HG03135 (cell line): Measurements from ENCODE around the gene SIRT2.
A peak's percentile ranks its signal among the peaks of the same experiment; 100 is the strongest.
"Not testable (repeated sequence)": the region's sequence is repeated elsewhere in the genome, so short reads cannot be mapped to it uniquely, and the experiment has no call there.

Experiments used
- ATAC-seq: cut with Tn5 transposase; IDR thresholded peaks from one replicate; pipeline ENCODE4 v1.9.1; 2021; ENCODE audit warnings: mild to moderate bottlenecking, moderate library complexity; ENCODE audit not compliant: unreplicated experiment

Gene SIRT2

DNA sequence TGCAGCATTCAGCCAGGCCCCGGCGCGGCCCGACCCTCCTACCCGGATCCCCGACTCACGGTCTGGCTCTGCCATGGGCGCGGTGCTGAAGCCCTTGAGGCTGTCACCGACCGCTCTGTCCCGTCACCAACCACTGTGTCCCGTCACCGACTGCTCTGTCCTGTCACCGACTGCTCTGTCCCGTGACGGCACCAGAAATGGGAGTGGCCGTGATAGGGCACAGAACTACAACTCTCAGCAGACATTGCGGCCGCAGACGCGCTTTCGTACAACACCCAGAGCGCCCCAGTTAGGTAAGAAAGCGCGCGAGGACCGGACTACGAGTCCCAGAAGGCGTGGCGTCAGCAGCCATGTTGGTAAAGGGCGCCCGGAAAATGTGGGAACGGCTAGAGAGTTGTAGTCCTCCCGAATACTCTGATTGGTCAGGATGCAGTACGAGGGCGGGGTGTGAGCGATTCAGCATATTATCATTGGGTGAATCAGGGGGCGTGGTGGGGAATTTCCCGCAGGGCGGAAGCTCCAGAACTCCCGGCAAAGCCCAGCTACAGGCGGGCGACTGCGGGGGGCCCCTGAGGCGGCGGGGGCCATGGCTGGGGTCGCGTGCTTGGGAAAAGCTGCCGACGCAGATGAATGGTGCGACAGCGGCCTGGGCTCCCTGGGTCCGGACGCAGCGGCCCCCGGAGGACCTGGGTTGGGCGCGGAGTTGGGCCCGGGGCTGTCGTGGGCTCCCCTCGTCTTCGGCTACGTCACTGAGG, at the start of gene SIRT2, which contains the start of gene NFKBIB:
TSS of gene SIRT2 (minus strand) at position 172 of the 755 bp plus-strand sequence. CDS start at position 75, 97 bp downstream.
TSS of gene NFKBIB (plus strand) at position 523 of the 755 bp plus-strand sequence. CDS start at position 587, 64 bp downstream.
- peak; percentile 91 for ATAC-seq

DNA sequence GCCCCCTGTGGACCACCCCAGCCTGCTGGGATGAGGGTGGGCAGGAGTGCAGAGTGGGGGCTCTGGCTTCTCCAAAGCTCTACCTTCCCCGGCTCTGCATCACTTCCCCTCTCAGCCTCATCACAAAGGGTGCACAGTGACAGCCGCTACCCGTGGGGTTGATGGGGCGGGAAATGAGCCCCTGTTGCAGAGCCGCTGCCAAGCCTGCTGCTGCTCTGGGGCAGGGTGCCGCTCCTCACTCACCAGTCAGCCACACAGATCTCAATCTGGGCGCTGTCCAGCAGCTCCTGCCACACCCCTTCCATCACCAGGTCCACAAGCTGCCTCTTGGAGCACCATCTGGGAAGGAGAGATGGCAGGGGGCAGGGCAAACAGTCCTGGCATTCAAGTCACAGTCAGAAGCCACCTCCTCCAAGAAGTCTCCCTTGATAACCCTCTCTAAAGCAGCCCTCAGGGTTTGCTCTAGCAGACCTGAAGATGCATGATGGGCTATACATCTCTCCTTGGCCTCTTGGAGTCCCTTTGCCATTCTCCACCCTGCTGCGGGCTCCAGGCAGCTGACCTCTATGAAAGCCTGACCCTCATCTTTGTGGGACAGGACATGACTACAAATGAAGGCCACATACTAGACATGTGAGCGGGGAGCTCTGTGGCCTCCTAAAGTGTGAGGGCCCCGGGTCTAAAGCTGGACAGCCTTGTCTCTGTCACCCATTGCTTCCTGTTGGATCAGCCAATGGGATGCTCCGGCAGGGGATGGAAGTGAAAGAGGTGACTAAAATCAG, 47.0 kb upstream of the SIRT2 start:
- no peak for ATAC-seq

DNA sequence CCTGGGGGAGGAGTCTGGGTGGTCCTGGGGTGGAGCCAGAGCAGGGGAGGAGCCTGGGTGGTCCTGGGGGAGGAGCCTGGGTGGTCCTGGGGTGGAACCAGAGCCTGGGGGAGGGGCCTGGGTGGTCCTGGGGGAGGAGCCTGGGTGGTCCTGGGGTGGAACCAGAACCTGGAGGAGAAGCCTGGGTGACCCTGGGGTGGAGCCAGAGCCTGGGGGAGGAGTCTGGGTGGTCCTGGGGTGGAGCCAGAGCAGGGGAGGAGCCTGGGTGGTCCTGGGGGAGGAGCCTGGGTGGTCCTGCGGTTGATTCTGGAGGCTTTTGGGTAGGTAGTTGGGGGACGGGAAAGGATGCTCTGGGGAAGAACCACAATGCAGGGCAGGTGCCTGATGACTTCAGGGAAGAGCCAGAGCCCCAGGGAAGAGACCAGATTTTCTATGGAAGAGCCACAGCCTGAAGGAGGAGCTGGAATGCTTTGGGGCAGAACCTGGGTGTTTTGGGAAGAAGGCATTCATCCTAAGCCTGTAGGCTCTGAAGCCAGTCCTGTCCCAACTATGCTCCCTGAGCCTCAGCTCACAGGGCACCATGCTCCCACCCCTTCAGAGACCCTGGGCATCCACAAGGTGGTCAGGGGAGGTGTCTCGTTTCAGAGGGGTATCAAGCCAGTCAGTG, 46.3 kb upstream of the SIRT2 start:
- ATAC-seq, result no peak

DNA sequence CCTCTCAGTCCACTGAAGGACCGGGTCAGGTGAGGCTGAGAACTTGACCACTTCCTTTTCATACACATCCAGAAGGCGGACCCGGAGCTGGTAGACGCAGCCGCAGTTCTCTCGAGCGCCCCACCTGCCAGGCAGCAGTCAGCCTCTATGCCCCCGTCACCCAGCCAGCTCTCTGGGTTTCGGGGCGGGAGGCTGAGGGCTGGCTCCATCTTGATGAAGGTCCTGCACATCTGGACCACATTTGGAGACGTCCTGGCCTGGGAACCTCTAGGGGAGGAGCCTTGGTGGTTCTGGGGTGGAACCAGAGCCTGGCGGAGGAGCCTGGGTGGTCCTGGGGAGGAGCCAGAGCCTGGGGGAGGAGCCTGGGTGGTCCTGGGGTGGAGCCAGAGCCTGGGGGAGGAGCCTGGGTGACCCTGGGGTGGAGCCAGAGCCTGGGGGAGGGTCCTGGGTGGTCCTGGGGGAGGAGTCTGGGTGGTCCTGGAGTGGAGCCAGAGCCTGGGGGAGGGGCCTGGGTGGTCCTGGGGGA, 45.6 kb upstream of the SIRT2 start:
- ATAC-seq, result no peak

DNA sequence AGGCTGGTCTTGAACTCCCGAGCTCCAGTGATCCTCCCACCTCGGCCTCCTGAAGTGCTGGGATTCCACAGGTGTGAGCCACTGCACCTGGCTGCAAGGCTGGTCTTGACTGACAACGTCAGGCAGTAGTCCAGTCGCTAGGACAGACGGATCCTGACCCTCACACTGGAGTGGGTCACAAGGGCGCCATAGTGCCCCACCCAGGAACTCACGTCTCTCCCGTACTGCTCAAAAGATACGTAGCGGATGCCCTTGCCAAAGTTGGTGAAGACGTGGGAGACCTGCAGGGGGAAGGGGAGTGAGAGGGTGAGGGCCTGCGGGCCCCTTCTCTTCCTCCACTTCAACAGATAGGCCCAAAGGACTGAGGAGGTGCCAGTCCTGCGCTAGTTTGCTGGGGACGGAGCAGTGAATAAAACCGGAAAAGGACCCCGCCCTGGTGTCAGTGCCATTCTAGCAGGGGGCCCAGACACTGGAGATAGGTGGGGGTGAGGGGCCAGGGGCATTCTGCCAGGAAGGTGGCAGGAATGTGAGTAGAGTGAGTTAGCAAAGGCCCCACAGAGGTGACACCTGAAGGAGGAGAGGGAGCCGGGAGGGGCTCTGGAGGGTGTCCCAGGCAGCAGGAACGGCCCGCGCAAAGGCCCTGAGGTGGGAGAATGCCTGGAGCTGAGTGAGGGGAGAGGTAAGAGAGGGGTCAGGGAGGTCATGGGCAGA, 43.2 kb upstream of the SIRT2 start:
- ATAC-seq, result no peak

DNA sequence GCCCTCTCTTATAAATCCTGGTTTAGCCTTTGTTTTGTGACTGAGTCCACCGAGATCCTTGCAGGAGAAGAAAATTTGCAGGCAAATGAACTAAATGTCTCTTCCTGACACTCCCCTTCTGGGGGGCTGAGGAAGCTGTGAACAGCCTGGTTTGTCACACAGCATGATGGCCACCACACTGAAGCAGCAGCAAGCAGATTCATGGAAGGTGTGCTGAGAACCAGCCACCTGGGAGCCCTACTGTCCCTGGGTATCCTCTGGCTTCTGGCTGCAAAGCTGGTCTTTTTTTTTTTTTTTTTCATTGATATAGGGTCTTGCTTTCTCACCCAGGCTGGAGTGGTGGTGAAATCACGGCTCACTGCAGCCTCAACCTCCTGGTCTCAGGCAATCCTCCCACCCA, 42.6 kb upstream of the SIRT2 start:
- no peak for ATAC-seq

DNA sequence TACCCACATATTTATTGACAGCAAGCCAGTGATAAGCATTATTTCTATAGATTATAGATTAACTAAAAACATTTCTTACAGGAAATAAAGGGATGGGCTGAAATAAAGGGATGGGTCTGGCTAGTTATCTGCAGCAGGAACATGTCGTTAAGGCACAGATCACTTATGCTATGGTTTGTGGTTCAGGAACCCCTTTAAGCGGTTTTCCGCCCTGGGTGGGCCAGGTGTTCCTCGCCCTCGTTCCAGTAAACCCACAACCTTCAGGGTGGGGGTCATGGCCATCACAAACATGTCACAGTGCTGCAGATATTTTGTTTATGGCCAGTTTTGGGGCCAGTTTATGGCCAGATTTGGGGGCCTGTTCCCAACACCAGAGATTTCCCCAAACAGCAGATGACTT, 42.0 kb upstream of the SIRT2 start:
- not testable (repeated sequence) for ATAC-seq

DNA sequence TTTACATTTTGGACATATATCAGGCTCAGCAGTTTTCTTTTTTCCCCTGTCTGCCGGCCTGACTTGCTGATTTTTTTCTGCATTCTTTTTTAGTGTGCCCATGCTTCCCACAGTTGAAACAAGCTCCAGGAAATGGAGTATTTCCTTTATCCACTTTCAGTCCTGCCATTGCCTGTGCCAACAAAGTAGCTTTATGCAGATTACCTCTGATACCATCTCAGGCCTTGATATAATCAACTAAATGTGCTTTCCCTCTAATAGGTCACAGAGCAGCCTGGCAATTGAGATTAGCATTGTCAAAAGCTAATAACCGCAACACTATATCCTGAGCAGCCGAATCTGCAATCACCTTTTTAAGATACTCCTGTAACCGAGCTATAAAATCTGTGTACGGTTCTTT, 40.5 kb upstream of the SIRT2 start:
- no peak for ATAC-seq

DNA sequence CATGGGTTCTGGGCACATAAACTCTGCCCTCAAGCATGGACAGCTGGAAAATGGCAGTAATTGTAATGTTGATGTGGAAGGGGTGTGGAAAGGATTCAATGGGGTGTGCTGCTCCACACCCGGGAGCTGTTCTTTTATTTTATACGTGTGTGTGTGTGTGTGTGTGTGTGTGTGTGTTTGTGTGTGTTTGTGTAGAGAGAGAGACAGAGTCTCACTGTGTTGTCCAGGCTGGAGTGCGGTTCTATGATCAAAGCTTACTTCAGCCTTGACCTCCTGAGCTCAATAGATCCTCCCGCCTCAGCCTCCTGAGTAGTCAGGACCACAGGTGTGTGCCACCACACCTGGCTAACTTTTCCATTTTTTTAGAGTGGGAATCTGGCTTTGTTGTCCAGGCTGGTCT, 34.1 kb upstream of the SIRT2 start:
- ATAC-seq, result no peak

DNA sequence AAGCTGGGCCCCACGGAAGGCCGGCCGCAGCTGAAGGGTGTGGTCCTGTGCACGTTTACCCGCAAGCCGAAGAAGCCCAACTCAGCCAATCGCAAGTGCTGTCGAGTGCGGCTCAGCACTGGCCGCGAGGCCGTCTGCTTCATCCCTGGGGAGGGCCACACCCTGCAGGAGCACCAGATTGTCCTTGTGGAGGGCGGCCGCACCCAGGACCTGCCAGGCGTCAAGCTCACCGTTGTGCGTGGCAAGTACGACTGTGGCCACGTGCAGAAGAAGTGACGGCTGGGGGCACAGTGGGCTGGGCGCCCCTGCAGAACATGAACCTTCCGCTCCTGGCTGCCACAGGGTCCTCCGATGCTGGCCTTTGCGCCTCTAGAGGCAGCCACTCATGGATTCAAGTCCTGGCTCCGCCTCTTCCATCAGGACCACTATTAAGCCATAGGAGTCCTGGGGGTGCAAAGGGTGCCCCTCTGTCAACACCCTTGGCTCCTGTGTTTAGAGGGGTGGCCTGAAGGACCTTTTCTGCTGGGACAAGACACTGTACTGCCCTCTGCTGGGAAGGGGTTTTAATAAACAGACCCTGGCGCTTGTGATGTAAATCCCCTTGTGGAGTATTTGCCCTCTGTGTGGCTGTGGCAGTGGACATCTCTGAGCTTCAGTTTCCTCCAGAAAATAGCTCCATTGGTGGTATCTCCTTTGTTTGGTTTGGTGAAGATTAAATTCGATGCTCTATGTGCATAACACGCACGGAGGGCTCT, 33.2 kb upstream of the SIRT2 start:
- ATAC-seq, result no peak

DNA sequence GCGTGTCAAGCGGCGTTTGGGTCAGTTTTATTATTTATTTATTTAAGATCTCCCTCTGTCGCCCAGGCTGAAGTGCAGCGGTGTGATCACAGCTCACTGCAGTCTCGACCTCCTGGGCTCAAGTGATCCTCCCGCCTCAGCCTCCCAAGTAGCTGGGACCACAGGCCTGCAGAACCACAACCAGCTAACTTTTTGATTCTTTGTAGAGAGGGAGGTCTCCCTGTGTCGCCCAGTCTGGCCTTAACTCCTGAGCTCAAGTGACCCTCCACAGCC, 32.0 kb upstream of the SIRT2 start:
- no peak for ATAC-seq

DNA sequence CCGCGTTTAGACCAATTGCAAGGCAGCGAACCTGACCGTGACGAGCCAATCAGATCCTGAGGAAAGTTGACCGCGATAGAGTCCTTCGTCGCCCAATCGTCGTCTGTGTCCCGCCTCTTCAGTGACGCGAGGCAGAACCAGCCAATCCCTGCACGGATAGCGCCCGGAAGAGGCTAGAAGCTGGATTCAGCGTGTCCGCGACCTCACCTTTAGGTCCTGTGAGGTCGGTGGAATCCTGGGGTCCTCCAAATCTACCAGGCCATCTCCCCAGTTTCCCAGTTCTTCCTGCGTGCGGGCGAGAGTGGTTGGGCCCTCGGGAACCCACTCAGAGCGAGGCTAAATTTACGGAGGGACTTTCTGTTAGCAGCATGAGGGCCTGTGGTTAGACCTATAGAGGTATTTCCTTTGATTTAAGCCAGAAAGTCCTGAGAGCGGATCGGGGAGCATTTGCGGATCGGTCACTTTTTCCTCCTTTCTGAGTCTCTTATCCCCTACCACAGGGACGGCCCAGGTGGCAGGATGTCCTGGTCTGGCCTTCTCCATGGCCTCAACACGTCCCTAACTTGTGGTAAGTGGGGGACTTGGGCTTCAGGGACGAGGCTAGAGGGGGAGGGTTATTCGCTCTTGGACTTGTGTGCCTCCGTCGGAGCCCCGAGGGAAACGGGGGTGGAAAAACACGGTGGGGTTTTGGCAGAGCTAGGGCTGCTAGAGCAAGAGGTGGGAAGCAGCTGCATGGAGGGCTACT, 31.5 kb upstream of the SIRT2 start, which contains the start of gene MRPS12:
TSS of gene MRPS12 (plus strand) at position 169 of the 745 bp plus-strand sequence. CDS start at position 520, 351 bp downstream.
- ATAC-seq, result peak; percentile 87

DNA sequence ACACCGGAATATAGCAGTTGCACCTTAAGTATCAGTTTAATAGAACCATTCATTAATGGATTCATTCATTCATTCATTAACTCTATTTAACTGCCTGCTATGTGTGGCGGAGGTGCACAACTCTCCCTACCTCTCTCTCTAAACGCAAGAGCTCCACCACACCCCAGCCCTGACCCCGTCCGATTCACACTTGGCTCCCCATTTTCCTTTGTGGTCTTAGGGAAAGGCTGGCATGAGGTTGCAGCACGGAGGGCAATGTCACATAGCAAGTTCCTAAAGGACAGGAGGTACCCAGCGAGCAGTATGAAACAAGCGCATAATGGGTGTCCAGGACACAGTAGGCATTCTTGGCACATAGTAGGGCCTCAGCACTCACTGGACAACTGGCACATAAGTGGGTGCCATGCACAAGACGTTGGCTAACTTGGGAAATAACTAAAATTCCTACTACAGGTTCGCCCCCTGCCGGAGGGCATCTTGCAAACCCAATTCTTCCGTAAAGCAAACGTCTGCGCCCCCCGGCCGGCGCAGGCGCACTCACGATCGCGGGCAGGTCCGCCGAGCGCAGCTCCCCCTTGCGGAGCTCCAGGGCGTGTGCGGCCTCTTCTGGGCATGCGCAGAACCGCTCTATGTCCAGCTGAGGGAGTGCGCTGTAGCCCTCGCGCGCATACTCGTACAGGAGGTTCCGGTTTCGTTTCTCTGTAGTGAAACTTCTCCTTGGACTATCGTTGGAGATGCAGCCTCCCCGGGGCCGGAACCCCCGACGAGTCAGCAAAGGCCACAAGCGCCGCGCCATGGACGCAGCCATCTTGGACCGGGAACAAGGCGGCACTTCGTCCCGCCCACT, 30.7 kb upstream of the SIRT2 start, which contains the start of gene SARS2:
TSS of gene SARS2 (minus strand) at position 835 of the 847 bp plus-strand sequence. CDS start at position 808, 27 bp downstream.
- ATAC-seq, result peak; percentile 63

DNA sequence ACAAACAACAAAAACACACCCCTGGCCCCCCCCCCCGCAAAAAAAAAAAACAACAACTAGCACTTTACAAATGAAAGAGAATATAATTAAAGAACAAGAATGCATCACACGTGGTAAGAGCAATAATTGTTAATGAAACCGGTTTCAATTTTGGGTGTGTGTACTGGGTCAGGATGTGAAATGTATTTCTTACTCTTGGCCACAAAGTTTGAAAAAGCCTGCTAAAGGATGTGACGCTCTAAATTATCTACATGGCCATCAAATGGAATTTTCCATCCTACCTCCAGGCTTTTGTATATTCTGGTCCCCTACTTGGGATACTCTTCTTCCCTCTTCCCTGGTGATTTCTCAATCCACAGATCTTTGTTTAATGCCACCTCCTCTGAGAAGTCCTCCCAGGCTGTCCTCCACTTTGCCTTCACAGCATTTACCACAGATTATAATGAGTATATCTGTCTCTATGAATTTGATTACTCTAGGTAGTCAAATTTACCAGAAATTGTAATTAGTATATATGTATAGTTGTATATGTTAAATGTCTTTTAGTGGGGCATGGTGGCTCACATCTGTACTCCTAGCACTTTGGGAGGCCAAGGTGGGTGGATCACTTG, 29.1 kb upstream of the SIRT2 start:
- no peak for ATAC-seq

DNA sequence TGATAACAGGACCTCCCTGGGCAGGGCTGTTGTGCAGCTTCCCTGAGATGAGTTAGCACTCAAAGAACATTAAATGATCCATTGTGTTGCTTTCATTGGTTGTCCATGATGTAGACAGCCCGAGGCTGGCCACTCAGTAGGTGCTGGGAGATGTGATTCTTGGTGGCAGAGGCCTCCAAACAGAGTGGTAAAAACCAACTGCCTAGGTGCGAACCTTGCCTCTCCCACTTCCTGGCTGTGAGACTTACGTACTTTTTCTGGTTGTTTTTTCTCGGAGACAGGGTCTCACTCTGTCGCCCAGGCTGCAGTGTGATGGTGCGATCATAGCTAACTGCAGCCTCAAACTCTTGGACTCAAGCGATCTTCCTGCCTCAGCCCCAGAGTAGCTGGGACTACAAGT, 25.0 kb upstream of the SIRT2 start:
- ATAC-seq, result no peak

DNA sequence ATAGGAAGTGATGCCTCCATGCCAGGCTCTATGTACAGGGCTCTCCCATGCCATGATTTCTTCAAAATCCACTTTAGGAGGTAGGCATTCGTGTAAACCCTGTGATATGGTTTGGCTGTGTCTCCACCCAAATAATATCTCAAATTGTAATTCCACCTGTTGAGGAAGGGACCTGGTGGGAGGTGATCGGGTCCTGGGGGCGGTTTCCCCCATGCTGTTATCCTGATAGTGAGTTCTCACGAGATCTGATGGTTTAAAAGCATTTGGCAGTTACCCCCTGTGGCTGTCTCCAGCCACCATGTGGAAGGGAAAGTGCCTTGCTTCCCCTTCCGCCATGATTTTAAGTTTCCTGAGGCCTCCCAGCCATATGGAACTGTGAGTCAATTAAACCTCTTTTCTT, 23.1 kb upstream of the SIRT2 start:
- no peak for ATAC-seq

DNA sequence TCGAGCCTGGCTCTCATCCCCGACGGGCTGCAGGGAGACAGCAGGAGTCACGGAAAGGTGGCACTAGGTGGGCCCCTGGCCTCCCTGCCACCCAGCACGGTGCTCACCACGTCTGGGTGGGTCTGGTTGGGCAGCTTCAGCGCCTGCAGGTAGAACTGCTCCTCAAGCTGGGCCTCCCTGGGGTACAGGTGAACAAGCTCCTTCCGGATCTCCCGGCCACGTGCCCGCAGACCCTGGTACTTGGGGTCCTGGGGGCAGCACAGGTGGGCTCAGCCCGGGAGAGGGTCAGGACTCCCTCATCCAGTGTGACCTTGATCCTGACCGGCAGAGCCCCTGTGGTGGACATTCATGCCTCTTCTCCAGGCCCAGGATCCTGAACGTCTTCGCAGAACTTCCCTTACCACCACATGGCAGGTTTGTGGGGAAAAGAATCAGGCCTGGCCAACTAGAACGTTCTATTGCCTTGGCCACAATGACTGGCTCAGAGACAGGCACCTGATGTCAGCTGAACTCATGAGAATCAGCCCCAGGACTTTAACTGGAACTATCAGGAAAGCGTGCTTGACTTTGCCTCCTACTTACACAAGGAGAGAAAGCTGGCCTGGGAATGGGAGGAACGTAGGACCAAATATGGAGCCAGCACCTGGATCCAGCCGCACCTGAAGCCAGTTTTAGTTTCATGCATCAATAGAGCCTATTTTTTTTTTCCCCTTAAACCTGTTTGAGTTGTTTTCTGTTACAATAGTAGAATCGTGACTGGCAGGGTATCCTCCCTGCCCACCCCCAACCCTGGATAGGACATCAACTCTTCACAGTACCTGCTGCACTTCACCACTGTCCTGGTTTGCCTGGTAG, 22.2 kb upstream of the SIRT2 start:
- ATAC-seq, result no peak
